DND-41 (cell line): ENCODE results near the gene NOS1AP.

Source experiments
- EZH2 ChIP-seq: IDR thresholded peaks from 3 replicates; pipeline ENCODE4 v1.6.1; 2012; ENCODE audit warnings: borderline replicate concordance, low read depth, mild to moderate bottlenecking, moderate library complexity, low read length, inconsistent platforms; ENCODE audit not compliant: severe bottlenecking
- TF ChIP-seq, protein P1 (sequence below): IDR thresholded peaks from 2 replicates; pipeline ENCODE4 v1.5.1; 2012; ENCODE audit warnings: borderline replicate concordance, low read length, moderate library complexity, mild to moderate bottlenecking; ENCODE audit not compliant: poor library complexity, severe bottlenecking; ENCODE audit errors: extremely low read depth

DNA sequence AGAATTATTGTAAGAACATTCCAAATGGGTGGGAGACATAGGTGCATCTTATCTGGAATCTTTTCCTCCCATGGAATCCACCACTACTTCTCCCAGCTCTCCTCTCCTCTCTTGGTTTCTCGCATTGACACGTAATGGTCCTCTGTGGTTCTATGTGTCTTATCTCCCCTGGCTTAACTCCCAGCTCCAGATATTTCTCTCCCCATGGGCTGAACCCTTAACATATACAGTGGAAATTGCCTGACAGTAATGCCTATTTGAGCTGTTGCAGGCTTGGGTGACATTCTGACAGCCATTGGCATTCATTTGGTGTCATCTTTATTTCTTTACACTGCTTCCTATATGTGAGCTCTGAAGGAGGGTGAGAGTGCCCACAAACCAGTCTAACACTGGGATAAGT is 188.9 kb downstream of the NOS1AP start:
- TF ChIP-seq, protein P1, sequence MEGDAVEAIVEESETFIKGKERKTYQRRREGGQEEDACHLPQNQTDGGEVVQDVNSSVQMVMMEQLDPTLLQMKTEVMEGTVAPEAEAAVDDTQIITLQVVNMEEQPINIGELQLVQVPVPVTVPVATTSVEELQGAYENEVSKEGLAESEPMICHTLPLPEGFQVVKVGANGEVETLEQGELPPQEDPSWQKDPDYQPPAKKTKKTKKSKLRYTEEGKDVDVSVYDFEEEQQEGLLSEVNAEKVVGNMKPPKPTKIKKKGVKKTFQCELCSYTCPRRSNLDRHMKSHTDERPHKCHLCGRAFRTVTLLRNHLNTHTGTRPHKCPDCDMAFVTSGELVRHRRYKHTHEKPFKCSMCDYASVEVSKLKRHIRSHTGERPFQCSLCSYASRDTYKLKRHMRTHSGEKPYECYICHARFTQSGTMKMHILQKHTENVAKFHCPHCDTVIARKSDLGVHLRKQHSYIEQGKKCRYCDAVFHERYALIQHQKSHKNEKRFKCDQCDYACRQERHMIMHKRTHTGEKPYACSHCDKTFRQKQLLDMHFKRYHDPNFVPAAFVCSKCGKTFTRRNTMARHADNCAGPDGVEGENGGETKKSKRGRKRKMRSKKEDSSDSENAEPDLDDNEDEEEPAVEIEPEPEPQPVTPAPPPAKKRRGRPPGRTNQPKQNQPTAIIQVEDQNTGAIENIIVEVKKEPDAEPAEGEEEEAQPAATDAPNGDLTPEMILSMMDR: no peak
- no peak for TF ChIP-seq EZH2
